ENCODE data around the gene PACRG.

- TF ChIP-seq CTCF (IDR thresholded peaks at IDR 0.05; ENCODE audit: extremely low read depth in 1 of 2, insufficient read depth in 1 of 2, low read depth in 1 of 2, low read length in 2 of 2) (no peak), POLR2AphosphoS5 (IDR thresholded peaks at IDR 0.05; ENCODE audit: insufficient read depth, low read depth, low read length) (no peak), JUN (IDR thresholded peaks at IDR 0.05; ENCODE audit: borderline replicate concordance, insufficient read depth, insufficient read length, low read depth) (no peak), POLR2A (IDR thresholded peaks at IDR 0.05; ENCODE audit: low read depth, low read length) (no peak), EZH2 (IDR thresholded peaks at IDR 0.05; ENCODE audit: borderline replicate concordance, low read depth, low read length, severe bottlenecking) (no peak), MAX (IDR thresholded peaks at IDR 0.05; ENCODE audit: insufficient read depth, insufficient read length) (no peak)
These were observed 46.9 kb upstream of the PACRG start for GRCh38 chr6:162680871-162681270.
